HS-5 (cell line): ENCODE results near the gene GPHB5.
A peak's percentile ranks its signal among the peaks of the same experiment; 100 is the strongest.
"Not testable (repeated sequence)": the region's sequence is repeated elsewhere in the genome, so short reads cannot be mapped to it uniquely, and the experiment has no call there.

Experiments used
- DNase-seq: peaks from one replicate; pipeline ENCODE4 v3.0.0-alpha.2; 2012; ENCODE audit warnings: low read depth

GPHB5 gene, protein sequence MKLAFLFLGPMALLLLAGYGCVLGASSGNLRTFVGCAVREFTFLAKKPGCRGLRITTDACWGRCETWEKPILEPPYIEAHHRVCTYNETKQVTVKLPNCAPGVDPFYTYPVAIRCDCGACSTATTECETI

DNA sequence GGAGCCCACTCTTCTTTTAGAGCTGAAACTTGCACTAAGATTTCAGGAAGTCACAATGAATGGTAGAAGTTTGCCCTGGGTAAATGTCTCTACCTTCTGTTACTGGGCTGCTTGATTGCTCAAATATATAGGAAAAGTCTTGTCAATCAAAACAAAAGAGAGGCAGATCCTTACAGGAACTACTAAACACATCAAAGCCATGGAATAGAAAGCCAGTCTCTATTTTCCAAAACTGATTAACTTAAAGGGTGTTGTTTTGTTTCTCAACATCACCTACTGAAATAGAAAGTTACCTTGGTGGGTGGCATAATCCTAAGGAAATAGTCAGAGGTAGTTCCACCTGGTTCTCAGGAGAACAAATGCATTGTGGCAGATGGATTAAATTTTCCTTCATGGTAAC lies at the start of gene GPHB5:
TSS of gene GPHB5 (minus strand) at position 101 of the 400 bp plus-strand sequence. CDS start 1,086 bp downstream, outside the sequence.
- DNase-seq, result no peak

GRCh38 chr14:63367742-63368364 lies 49.1 kb upstream of the GPHB5 start:
- no peak for DNase-seq

- no peak for DNase-seq
Observed at GRCh38 chr14:63362389-63362819, 43.7 kb upstream of the GPHB5 start.

GRCh38 chr14:63361790-63362189 lies 43.1 kb upstream of the GPHB5 start:
- no peak for DNase-seq

- no peak for DNase-seq
Observed at GRCh38 chr14:63357841-63358240, 39.1 kb upstream of the GPHB5 start.

- no peak for DNase-seq
Observed at GRCh38 chr14:63345826-63346225, 27.1 kb upstream of the GPHB5 start.

- DNase-seq, result no peak
Observed at GRCh38 chr14:63344336-63344735, 25.6 kb upstream of the GPHB5 start.

GRCh38 chr14:63343878-63344277 lies 25.1 kb upstream of the GPHB5 start:
- DNase-seq, result peak; percentile 24

DNA sequence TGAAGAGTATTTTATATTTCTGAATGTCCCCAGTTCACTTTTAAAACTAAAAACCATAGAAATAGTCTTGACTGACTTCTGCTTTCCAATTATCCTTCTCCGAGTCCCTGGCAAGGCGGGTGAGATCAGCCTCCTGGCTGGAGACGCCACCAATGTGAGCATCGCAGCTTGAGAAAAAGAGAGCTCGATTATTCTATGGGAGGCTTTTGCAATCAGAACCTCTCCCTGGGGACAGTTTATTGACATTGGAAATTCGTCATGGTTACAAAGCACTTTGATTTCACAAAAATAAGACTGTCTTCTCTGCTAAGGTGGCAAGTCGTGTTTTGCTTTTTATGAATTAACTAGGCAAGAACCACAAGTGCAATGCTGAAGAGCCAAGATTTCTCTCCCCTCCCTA lies 23.6 kb upstream of the GPHB5 start:
- DNase-seq, result no peak

GRCh38 chr14:63328787-63329737 lies 10.3 kb upstream of the GPHB5 start:
- no peak for DNase-seq

GRCh38 chr14:63326840-63327239 lies 8.1 kb upstream of the GPHB5 start:
- DNase-seq, result no peak

DNA sequence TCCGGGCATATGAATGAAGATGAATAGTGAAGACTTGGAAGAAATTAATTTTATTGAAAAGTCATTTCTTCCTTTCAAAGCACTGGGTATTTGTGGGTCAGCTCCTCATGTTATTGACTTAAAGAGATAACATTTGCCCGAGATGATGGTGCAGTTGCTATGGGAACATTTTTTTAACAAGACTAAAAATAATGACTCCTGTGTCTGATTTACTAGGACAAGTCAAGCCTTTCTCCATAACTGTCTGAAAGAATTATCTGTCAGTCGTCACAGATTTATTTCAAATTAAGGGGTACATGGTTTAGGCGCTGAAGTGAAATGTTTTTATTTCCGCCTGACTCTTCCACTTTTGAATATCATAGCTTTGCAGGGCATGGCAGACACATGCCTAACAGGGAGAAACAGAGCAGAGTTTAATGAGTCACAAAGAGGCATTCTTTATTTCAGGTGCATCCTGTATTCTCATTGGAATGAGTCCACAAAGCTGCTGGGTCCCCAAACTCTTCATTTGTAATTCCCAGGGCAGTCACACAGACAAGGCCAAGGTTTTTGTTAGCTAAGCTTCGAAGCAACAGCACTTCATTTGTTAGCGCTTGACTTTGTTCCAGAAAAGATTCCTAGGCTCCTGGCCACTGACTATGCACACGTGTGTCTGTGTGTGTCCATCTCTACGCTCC lies 4.3 kb upstream of the GPHB5 start:
- DNase-seq, result no peak

- DNase-seq, result no peak
Observed at GRCh38 chr14:63322472-63322871, 3.7 kb upstream of the GPHB5 start.

- no peak for DNase-seq
Observed at GRCh38 chr14:63308723-63309317, 9.9 kb downstream of the GPHB5 start.

- not testable (repeated sequence) for DNase-seq
Observed at GRCh38 chr14:63304429-63304828, 14.3 kb downstream of the GPHB5 start.

DNA sequence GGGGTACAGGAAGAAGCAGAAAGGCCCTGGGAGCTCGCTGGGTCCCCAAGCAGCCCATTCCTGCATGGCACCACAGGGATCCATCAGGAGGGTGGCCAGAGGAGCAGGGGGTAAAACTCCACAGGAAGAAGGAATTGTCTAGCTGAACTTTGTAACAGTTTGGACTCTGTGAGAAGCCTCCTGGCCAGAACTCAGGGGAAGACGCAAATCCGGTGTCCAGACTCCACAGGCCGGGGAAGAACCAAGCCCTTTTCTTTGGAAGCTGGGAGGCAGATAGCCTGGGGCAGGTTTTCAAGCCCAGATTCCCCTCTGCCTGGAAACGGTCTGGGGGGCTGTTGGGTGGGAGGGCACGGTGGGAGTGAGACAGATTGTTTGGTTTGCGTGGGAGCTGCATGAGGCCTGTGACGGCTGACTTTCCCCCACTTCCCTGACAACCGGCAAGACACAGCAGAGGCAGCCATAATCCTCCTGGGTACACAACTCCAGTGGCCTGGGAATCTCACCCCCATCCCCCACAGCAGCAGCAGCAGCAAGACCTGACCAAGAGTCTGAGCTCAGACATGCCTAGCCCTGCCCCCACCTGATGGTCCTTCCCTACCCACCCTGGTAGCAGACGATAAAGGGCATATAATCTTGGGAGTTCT lies 16.7 kb downstream of the GPHB5 start:
- no peak for DNase-seq

DNA sequence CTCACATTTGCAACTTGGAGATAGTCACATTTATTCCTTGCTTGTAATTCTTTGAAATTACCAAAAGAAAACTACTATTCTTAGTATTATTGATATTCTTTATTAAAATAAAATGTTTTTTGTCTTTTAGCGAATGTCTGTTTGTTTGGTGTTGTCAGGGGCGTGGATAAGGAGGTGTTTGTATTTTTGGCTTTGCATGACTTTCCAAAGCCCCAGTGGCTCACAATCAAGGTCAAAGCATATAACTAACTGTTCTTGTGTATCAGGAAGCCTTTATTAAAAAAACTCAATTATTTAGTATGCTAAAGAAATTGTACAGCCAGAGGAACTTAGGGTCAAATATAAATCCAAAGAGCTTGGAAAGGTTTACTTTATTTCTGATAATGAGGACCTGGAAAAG lies 17.9 kb downstream of the GPHB5 start:
- DNase-seq, result no peak

GRCh38 chr14:63299351-63300110 lies 19.2 kb downstream of the GPHB5 start:
- no peak for DNase-seq

DNA sequence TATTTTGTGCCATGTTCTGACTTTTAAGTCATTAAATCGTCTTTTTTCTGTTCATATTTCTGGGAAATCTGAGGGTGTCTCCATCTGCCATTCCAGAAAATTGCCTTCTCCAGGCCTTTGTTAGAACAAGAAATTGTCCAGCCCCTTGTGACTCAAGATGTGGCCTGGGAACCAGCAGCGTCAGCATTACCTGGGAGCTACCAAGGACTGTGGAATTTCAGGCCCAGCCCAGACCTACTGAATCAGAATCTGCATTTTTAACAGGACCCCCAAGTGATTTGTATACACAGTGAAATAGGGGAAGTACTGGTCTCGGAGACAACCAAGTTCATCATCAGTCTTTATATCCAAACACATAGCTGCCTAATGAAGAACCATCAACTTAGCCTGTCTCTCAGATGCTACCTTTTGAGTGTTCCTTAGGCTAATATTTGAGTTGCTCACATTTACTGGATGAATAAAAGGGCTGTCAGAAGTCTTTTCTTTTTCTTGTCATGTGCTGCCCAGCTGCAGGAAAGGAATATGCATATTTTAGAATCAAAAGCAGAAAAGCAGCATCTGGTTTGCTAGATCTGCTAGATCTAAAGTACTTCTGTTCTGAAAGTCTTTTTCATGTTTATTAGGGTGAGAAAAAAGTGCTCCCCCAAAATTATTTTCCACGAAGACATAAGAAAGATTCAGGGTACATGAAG lies 21.2 kb downstream of the GPHB5 start:
- DNase-seq, result no peak

DNA sequence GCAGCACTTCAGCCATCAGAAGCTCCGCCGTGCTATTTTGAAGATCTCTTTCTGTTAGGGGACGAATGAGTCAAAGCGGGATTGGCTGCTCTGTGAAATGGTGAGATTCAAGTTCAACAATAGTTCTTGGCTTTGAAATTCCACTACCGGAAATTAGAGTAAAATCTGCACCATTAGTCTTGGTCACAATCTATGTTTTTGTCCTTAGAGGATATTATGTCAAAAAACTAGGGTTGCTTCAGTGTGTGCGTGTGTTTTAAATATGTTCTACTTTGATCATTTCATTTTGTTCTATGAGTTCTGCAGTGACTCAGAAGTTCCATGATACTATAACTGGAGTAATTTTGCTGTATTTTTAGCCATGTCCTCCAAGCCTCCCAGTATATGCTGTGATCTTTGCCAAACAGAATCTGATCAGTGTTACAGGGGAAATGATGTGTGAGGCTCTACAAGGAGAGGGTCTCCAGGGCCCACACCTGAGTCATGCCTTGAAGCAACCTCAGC lies 22.6 kb downstream of the GPHB5 start:
- DNase-seq, result no peak
